GM13976 (cell line): ENCODE measurements around the gene VMP1.
A peak's percentile ranks its signal among the peaks of the same experiment; 100 is the strongest.
"Not testable (repeated sequence)": the region's sequence is repeated elsewhere in the genome, so short reads cannot be mapped to it uniquely, and the experiment has no call there.

ENCODE experiments used
- DNase-seq: peaks from one replicate; pipeline ENCODE4 v3.0.0; 2012; ENCODE audit warnings: low spot score
- CTCF ChIP-seq: IDR thresholded peaks from 2 replicates; pipeline ENCODE4 v1.5.1; 2012; ENCODE audit warnings: borderline replicate concordance, mild to moderate bottlenecking; ENCODE audit not compliant: insufficient read depth; ENCODE audit errors: extremely low read depth, missing control alignments, control extremely low read depth
- in situ Hi-C: fragments of 300-500 bp; cut with MboI; formaldehyde crosslinking; loops from one replicate; pipeline ENCODE4 v1.12.0; 2022; ENCODE audit warnings: low sequenced_read_pairs, mixed read lengths, inconsistent platforms; ENCODE audit not compliant: unreplicated experiment

Gene VMP1

DNA sequence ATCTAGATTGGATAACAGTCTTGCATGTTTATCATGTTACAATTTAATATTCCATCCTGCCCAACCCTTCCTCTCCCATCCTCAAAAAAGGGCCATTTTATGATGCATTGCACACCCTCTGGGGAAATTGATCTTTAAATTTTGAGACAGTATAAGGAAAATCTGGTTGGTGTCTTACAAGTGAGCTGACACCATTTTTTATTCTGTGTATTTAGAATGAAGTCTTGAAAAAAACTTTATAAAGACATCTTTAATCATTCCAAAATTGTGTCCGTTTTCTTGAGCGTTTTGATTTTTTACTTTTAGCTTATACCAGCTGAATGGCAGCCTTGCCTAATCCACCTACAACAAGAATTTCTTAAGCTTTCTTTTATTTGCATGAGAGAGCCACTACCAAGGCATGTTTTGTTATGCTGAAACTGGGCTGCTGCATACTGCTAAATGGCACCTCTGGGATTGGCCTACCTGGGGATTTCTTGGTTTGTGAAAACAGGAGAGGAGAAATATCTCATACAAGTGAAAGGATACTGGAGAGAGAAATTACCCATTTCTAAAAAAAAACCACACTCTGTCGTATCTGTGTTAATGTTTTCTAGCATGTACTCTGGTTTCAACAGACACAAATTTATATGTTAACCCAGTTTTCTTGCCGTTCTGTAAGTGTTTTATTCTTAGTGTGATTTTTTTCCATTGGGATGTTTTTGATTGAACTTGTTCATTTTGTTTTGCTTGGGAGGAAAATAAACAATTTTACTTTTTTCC, 133.1 kb downstream of the VMP1 start:
- in situ Hi-C loops: no loop called here
- no peak for DNase-seq
- TF ChIP-seq CTCF: no peak

DNA sequence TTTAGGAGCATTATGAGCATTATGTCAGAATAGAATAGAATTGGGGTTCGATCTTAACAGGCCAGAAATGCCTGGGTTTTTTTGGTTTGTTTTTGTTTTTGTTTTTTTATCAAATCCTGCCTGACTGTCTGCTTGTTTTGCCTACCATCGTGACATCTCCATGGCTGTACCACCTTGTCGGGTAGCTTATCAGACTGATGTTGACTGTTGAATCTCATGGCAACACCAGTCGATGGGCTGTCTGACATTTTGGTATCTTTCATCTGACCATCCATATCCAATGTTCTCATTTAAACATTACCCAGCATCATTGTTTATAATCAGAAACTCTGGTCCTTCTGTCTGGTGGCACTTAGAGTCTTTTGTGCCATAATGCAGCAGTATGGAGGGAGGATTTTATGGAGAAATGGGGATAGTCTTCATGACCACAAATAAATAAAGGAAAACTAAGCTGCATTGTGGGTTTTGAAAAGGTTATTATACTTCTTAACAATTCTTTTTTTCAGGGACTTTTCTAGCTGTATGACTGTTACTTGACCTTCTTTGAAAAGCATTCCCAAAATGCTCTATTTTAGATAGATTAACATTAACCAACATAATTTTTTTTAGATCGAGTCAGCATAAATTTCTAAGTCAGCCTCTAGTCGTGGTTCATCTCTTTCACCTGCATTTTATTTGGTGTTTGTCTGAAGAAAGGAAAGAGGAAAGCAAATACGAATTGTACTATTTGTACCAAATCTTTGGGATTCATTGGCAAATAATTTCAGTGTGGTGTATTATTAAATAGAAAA, 133.8 kb downstream of the VMP1 start:
- in situ Hi-C loops, DNase-seq: not testable (repeated sequence)

DNA sequence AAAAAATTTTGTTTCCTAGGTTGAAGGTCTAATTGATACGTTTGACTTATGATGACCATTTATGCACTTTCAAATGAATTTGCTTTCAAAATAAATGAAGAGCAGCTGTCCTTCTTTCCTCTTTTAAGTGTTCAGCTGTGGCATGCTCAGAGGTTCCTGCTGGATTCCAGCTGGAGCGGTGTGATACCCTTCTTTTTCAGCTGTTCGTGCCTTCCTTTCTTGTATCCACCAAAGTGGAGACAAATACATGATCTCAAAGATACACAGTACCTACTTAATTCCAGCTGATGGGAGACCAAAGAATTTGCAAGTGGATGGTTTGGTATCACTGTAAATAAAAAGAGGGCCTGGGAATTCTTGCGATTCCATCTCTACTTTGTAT, 134.4 kb downstream of the VMP1 start:
- in situ Hi-C loops, DNase-seq: not testable (repeated sequence)

DNA sequence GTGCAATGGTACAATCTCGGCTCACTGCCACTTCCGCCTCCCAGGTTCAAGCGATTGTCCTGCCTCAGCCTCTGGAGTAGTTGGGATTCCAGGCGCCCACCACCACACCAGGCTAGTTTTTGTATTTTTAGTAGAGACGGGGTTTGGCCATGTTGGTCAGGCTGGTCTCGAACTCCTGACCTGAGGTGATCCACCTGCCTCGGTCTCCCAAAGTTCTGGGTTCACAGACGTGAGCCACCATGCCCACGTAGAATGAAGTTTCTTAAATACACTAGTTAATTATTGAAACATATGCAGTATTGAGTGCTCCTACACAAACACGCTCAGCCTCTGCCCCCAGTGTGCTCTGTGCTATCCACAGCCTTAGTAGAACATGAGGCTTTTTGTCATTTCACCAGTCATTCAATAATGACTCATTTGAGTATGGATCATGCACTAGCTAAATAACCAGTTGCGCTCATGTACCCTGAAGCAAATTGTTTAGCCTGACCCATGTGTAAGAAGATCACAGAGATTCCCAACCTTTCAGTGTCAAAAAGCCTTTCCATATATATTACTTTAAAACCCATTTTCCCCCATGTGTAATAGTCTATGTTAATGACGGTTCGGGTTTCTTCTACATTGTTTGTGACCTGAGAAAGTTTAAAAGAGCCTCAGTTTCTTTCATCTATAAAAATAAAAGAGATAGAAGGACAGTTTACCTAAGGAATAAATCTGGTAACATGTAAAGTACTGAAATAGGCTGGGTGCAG, 135.6 kb downstream of the VMP1 start:
- TF ChIP-seq CTCF: no peak
- in situ Hi-C loops: no loop called here
- no peak for DNase-seq

- in situ Hi-C loops: no loop called here
Measured at GRCh38 chr17:59844884-59845594, 137.6 kb downstream of the VMP1 start.

DNA sequence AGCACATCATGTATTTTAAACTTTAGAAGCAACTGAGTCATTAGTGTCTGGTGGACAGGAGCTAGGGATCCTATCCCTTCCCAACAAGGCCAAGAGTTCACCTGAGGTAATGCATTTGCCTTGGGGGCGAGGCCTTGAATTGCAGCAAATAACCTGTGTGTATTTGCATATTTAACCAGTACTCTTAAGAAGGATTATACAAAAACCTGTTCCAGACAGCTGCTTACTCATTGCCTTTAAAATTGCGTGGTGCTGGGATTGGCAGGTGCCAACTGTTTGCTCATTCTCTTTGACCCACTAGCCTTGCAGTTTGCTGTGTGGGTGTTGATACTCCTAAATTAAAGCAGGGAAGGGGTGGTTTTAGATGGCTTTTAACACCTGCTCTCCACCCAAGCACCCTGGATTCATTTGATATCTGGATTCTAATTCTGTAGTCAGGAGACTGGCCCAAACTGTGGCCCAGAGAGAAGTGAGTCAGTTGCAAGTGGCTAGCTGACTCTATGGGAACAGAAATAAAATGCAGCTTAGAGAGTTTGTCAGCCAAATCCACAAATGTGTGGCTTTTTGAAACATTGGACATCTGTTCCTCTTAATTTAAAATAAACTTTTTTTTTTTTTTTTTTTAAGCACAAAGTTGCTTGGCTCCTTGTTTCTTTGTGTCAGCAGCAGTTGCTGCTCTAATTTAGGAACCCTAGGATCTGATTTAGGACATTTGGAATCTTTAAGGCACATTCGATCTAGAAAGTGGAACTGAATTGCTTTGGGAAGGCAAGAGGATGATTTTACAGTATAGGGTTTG, 138.3 kb downstream of the VMP1 start:
- in situ Hi-C loops: no loop called here
- TF ChIP-seq CTCF: no peak
- DNase-seq: no peak

More at GRCh38 chr17:59844884-59845594, 137.6 kb downstream of the VMP1 start:
- no peak for DNase-seq
- no peak for TF ChIP-seq CTCF

- in situ Hi-C loops: no loop called here
- DNase-seq: peak; percentile 56
- TF ChIP-seq CTCF: no peak
Measured at GRCh38 chr17:59846394-59847165, 139.1 kb downstream of the VMP1 start.
